ENCODE measurements around the gene BLMH. TPM values are rescaled to one million over a fixed set of nuclear protein-coding genes. Genes with fewer than 3 reads are reported as not detected.

BLMH gene
- total and polyA plus RNA-seq, 9 of the 15 experiments (the other 6 are each of a cell fraction or from before 2014, with no cell fraction given): 26.0 to 118 (median 67.3) TPM

GRCh38 chr17:30235386-30236296, 56.1 kb downstream of the BLMH start, which contains the start of gene SLC6A4:
TSS of gene SLC6A4 (minus strand) at chr17:30235697. CDS start at chr17:30221958, 13,739 bp downstream.
- ChIA-PET POLR2A (interaction anchor here (0.6 to 1.1 kb wide), 4 partner anchors 24 to 1104 kb away, joined by 3 to 4 read pairs (median 4); partner anchors contain the start of gene BLMH), CTCF (ENCODE audit: low intra/inter-chr PET ratio) (no interaction called here)
- Histone ChIP-seq H3K4me1 (replicated peaks in 1 of 2; ENCODE audit: control insufficient read depth in 2 of 2, insufficient read depth in 2 of 2, low read length in 2 of 2) (peaks cover 0 to 32% of the 10 kb centered on the region in 2 experiments; a peak in 2 of 5 replicates), H3K9me1 (ENCODE audit: control insufficient read depth, insufficient read depth, low read length) (no peaks in the 10 kb centered on the region), H3K9ac (ENCODE audit: insufficient read depth in 1 of 2, low read depth in 2 of 2, low read length in 2 of 2) (no peak within 1 kb of the TSS), H3K27me3 (ENCODE audit: control insufficient read depth in 2 of 2, insufficient read depth in 2 of 2, low read length in 2 of 2) (peaks cover 42 to 66% of the 10 kb centered on the region in 2 experiments), H3K9me3 (replicated peaks; ENCODE audit: control insufficient read depth, insufficient read depth, low read depth, low read length) (no peaks in the 10 kb centered on the region), H2AFZ (ENCODE audit: low read depth, low read length) (no peak within 1 kb of the TSS), H3K27ac (ENCODE audit: extremely low read depth, low read depth, low read length) (no peak within 1 kb of the TSS), H3K4me3 (no peak within 1 kb of the TSS), H3K4me2 (ENCODE audit: insufficient read depth, low read length) (no peak within 1 kb of the TSS; the same call in 1 of the 2 replicates), H3K36me3 (ENCODE audit: control insufficient read depth, insufficient read depth, low read length) (no peaks in the 10 kb centered on the region), H4K20me1 (replicated peaks; ENCODE audit: control insufficient read depth, insufficient read depth, low read length) (peaks cover 6% of the 10 kb centered on the region; the same call in 1 of the 2 replicates), H3K79me2 (ENCODE audit: control insufficient read depth, insufficient read depth, low read length) (no peaks in the 10 kb centered on the region)
- ATAC-seq (no peak), DNase-seq (ENCODE audit: extremely low read depth in 1 of 4, low spot score in 3 of 4) (peak in 2 of 4 experiments; percentile 50), FAIRE-seq (no peak)
- TF ChIP-seq NFE2 (IDR thresholded peaks at IDR 0.05; ENCODE audit: low read depth): no peak
- 0 out of 2 replicates have a peak, but pooled peaks have one; percentile 25 for TF ChIP-seq L3MBTL2 (IDR thresholded peaks at IDR 0.05)
- TF ChIP-seq, protein P1, sequence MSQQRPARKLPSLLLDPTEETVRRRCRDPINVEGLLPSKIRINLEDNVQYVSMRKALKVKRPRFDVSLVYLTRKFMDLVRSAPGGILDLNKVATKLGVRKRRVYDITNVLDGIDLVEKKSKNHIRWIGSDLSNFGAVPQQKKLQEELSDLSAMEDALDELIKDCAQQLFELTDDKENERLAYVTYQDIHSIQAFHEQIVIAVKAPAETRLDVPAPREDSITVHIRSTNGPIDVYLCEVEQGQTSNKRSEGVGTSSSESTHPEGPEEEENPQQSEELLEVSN (IDR thresholded peaks at IDR 0.05; ENCODE audit: borderline replicate concordance in 1 of 2, extremely low read depth in 1 of 2, insufficient read depth in 1 of 2, insufficient read length in 1 of 2, low read depth in 1 of 2, low read length in 1 of 2, poor library complexity in 1 of 2, severe bottlenecking in 1 of 2): peak in 1 of 2 experiments; percentile 30
- peak; percentile 22 for TF ChIP-seq HMGN3 (IDR thresholded peaks at IDR 0.05; ENCODE audit: borderline replicate concordance, extremely low read depth, insufficient read length, low read depth, low read length)
- WGBS (ENCODE audit: insufficient coverage, low coverage, missing lambda C conversion rate): 24% methylated on average over 44 of the region's 82 CpGs
- intact Hi-C loops (cut with micrococcal nuclease) (no loop called here), in situ Hi-C loops (cut with MboI) (no loop called here)
- BruUV-seq (replicated peaks): no TSS peak

All from K562 (cell line).